GM21619 (cell line): ENCODE results near the gene SLK.

Experiments
- ATAC-seq: cut with Tn5 transposase; IDR thresholded peaks from one replicate; pipeline ENCODE4 v1.9.1; 2021; ENCODE audit not compliant: unreplicated experiment

SLK gene

GRCh38 chr10:104032144-104032775 lies 65.3 kb downstream of the SLK start:
- no peak for ATAC-seq

DNA sequence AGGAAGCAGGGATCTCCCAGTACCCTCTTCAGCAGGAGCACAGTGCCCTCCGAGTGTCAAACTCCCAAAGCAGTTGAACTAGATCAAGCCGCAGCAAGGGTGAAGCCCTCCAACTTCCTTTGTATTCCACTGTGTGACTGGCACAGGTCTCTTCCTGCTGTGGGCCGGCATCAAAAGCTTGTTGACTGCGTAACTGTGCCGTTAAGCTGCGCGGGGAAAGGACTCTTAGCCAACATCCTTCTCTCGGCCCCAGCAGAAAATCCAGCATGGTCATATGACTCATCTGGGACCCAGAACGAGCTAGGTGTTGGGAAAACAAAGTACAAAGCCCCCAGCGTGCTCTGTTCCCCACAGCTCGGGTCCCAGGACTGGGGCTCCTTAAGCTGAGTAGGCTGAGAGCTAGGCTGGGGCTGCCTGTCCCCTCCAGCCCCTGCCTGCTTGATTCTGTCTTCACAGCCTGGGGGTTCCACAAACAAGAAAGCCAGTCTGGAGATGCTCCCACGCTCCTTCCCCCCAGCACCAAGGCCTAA lies 66.5 kb downstream of the SLK start:
- no peak for ATAC-seq

GRCh38 chr10:104033966-104034365 lies 67.0 kb downstream of the SLK start:
- ATAC-seq = no peak

GRCh38 chr10:104034401-104035193 lies 67.7 kb downstream of the SLK start:
- no peak for ATAC-seq

GRCh38 chr10:104035194-104036068 lies 68.5 kb downstream of the SLK start:
- ATAC-seq = no peak

DNA sequence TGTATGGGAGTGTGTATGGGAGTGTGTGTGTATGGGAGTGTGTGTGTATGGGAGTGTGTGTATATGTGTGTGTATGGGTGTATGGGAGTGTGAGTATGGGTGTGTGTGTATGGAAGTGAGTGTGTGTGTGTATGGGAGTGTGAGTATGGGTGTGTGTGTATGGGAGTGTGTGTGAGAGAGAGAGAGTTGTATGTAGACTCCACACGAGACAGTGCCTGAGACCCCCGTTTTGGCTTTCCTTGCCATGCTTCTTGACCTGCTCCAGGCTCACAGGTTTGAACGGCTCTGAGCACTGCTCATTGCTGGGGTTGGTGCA lies 69.1 kb downstream of the SLK start:
- ATAC-seq = no peak

GRCh38 chr10:104036518-104037260 lies 69.7 kb downstream of the SLK start:
- no peak for ATAC-seq

DNA sequence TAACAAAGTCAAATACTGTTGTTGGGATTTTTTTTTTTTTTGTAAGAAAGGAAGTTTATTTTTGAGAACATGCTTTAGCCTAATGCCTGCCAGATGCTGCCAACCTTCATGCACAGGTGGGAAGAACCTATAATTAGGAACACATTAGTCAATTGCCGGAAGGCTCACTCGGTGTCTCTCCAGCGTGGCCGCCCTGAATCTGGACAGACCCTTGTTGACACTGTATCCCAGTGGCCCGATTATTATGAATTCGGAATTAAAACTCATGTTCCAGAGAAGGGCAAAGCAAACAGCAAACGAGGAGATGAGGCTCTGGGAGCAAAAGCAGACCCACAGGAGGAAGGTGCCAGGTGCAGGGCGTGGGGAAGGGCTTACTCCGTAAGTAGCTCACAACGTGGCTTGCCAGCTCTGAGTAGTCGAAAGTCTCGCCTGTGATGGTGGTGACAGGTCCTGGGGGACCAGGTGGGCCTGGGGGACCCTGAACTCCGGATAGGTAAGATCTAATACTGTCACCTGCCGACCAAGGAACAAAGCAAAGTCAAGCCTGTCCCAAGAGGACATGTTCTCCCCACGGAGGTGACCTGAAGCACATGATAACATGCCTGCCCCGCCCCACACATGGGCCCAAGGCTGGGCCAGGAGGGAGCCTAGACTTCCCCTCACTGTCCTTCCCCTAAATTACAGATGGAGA lies 70.5 kb downstream of the SLK start:
- ATAC-seq = no peak

GRCh38 chr10:104038537-104038936 lies 71.6 kb downstream of the SLK start:
- ATAC-seq = no peak

DNA sequence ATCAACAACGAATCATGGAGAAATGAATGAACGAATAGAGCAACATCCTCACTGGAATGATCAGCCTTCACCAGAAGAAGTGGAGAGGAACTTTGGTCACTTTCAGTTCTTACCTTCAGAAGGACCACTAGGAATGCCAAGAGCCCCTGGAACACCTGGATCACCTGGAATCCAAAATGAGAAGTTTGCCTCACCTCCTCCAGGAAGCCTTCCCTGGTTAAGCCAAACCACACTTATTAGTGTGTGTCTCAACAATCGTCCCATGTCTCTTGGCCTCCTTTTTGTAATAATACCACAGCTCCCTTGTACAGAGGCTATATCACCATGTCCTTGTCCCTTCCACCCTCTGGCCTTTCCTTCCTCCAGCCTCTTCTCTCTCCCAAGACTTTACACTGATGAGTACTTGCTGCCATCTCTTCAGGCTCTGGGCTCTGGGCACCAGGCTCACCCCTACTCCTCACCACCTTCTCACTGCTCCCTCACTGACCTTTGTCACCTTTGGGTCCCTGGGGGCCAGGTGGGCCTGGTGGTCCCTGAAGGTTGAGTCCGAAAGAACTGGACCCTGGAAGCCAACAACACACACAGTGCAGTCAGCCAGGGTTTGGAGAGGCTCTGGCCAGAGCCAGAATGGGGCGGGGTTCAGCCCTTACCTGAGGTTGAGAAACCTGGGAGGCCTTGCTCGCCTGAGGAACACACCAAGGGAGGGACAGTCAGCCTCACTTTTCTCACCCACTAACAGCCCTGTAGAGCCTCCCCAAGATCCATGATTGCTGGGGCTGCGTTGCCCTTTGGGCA lies 72.2 kb downstream of the SLK start:
- ATAC-seq = no peak

- no peak for ATAC-seq
These were observed 73.4 kb downstream of the SLK start for GRCh38 chr10:104040382-104040781.

DNA sequence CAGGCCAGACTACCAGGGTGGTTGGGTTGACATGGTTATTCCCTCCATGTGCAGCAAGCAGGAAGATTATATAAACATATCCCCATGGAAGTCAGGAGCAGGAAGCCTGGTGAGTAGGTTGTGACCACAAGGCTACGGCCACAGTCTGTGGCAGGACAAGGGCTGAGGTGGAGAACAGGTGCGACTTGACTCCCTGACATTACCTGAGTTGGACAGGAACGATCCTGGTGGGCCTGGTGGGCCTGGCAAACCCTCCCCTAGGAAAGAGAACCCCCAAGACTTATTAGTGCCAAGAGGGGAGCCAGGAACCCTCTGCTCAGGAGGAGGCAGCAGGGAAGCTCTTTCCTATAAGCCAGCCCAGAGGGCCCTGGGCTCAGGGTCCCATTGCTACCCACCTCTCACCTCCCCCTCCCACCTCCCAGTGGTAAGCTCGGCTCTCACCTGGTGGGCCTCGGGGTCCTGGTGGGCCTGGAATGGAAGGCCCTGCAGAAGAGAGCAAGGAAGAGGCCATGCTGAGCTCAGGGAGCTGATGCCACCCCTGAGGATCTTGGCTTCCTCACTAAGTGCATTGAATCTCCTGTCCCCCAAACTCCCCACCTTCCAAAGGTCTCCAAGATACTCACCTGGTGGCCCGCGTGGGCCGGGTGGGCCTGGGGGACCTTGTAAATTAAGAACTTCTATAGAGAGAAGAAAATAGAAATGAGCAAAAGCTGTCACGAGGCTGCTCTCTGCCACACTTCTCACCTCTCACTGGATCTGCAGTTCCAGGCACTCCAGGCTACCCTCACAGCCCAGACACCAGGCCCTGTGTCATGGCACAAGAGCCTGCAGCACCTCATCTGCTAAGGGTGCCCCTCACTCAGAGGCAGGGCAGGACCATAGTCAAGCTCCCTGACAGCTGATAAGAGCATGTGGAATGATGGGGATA lies 74.2 kb downstream of the SLK start:
- no peak for ATAC-seq

DNA sequence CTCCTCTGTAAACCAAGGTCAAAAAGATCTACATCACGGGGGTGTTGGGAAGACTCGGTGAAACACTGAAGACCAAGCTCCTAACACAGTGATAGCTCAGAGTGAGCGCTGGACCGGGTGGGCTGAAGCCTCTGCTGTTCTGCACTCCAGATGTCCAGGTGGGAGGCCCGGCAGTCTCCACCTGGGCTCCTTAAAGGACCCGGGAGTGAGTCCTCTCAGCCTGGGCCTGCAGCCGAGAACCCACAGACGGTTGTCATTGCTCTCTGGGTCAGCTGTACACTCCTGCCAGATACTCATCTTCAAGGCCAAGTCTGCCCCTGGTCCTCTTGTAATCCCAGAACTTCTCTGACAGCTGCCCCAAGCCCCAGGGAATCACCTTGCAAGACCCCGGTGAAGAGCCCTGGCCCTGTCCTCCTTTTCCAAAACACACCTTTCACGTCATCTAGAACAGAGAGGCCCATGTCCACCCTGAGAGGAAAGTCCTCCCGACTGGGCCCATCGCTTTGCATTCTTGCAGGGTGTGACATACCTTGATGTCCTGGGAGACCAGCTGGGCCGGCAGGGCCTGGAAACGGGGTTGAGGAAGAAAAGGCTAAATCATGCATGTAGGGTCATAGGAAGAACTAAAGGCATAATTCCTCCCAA lies 75.1 kb downstream of the SLK start:
- ATAC-seq = no peak

- peak; percentile 69 for ATAC-seq
These were observed 76.4 kb downstream of the SLK start for GRCh38 chr10:104043185-104043830.

- no peak for ATAC-seq
These were observed 76.9 kb downstream of the SLK start for GRCh38 chr10:104043854-104044253.

GRCh38 chr10:104045151-104046089 lies 78.5 kb downstream of the SLK start:
- no peak for ATAC-seq
